HuH-7 (cell line): ENCODE data around the gene UQCRQ.
"Not testable (repeated sequence)": the region's sequence is repeated elsewhere in the genome, so short reads cannot be mapped to it uniquely, and the experiment has no call there.

Source experiments
- DNase-seq: peaks from one replicate; pipeline ENCODE4 v3.0.0; 2011; ENCODE audit warnings: low spot score

The UQCRQ gene

GRCh38 chr5:132832612-132833011 is 33.8 kb upstream of the UQCRQ start:
- no peak for DNase-seq

GRCh38 chr5:132834057-132834456 is 32.4 kb upstream of the UQCRQ start:
- no peak for DNase-seq

DNA sequence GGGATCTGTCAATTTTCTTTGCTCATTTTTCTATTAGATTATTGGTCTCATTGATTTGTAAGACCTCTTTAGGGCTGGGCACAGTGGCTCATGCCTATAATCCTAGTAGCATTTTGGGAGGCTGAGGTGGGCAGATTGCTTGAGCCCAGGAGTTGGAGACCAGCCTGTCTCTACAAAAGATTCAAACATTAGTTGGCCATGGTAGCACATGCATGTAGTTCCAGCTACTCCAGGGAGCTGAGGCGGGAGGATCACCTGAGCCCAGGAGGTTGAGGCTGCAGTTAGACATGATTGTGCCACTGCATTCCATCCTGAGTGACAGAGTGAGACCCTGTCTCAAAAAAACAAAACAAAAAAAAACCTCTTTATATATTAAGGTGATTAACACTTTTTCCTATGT is 29.6 kb upstream of the UQCRQ start:
- DNase-seq, result no peak

DNA sequence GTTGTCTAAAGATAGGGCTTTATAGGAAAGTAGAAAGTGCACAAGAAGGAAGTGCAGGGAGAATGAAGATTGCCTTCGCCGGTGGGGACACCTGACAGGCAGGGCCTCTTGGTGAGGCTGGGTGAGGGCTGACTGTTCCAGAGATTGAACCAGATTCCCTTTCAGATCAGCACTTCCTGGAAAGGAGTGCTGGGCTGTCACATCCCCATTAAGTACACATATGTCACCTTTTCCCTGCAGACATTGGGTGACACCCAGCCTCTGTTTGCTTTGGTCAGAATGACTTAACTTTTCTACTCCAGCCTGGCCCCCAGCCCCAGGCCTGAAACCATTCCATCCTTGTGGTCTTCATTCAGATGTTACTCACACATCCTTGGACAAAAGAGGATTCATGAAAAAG is 28.6 kb upstream of the UQCRQ start:
- no peak for DNase-seq

DNA sequence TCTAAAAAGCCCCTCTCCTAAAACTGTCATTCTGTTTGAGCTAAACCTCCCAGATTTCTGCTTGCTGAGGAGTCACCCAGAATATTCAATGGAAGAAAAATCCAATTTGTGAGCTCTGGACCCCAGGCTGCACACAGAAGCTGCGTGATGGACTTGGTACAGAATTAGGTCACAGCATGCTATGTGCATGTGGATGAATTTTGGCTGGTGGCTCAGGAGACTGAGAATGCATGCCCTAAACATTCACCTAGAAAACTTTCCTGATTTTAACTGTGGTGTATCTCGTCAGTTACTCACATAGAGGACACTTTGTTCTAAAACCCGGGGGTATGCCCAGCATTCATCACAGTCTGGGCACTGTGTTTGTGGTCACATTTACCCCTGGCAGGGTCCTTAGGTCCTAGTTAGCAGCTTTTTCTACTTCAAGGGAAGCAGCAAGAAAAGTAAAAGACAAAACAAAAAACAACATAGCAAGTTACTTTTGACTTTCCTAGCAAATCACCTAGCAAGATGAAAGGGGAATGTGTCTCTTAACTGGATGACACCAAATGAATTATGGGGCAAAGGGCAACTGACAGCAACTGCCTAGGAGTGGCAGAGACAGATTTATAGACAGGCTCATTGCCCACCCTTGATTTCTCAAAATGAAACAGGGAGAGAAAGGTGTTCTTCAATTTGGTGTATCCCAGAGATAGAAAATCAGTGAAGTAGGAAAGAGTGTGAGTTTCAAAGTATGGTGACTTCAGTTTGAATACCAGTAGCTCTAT is 27.7 kb upstream of the UQCRQ start:
- no peak for DNase-seq

DNA sequence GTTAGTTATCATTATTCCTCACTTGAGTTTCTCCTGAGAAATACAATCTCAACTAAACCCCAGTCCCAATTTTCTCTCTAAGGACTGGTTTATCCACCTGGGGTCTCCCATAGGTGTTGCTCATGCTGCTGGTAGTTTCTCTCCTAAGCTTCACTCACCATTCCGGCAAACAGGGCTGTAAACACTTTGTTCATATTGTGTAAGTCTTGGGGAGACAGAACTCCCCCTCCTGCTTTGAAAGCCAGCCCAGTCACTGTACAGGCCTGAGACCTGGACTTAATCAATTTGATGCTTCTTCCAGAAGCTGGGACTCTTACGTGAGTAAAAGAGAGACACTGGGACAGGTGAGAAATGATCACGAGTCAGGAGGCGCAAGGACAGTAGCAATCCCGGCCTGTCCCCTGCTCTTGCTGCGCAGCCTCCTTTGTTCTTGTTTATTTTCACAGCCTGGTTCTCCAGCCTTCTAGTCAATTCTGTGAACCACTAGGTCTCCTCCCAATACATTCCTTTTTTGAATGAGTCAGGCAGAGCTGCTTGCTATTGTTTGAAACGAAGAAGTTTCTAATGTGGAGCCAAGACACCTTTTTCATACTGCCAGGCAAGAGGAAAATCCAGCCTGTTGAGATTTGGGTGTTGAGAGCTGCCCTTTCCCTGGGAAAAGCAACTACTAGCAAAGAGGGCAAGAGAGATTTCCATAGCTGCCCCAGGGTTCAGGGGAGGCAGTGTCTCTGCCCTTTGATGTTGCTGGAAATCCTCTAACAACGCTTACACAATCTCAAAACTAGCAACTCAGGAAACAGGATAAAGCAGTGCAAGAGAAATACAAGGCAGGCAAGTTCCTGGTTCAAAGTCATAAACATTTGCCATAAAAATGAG is 26.8 kb upstream of the UQCRQ start:
- no peak for DNase-seq

DNA sequence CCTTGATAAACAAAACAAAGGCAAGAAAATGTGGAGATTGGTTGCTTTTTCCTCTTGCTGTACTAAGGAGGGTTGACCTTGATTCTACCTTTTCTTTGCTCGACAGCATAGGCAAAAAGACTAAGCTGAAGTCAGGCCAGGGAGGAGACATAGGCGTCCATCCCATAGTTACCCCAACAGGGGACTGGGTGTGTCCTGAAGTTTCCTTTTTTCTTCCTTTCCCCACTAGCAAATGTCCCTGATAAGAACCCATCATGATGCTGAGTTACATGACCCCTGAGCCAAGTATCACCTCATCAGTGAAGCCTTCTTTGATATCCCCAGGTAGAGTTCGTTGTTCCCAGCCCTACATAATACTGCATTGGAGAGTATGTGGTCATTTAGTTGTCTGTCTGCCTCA is 26.1 kb upstream of the UQCRQ start:
- DNase-seq, result no peak

- no peak for DNase-seq
Observed at GRCh38 chr5:132840896-132841295, 25.5 kb upstream of the UQCRQ start.

- no peak for DNase-seq
Observed at GRCh38 chr5:132841305-132841704, 25.1 kb upstream of the UQCRQ start.

GRCh38 chr5:132848270-132848669 is 18.2 kb upstream of the UQCRQ start:
- no peak for DNase-seq

DNA sequence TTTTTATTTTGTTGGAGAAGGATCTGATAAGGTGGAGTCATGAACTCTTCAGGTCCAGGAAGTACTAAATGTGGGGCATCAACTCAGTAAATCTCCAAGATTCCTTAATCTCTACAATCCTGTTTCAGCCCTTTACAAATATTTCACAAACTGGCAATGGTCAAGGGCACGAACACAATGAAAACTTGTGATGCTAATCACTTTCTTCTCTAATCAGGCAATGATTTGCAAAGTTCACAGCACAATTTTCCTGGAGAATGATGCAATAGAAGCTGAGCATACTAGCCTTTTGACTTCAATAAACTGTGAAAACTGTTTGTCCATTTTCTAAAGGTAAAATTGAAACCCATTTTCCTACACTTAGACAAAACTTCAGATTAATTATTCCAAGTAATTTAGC is 17.1 kb upstream of the UQCRQ start:
- no peak for DNase-seq

DNA sequence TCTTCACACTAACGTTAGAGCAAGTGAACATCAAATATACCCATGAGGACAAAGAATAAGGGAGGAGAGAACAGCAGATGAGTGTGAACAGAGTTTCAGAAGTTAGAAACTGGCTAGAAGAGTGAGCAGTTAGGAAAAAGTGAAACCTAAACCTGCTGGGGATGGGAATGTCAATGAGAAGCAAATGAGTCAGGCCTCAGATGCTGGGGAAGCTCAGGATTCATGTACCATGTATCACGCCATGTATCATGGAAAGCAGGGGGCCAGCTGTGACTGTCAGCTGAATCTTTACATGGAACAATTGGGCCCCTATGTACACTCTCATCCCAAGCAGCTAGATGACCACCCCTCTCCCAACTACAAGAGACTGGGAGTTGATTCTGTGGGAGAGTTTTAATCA is 16.4 kb upstream of the UQCRQ start:
- no peak for DNase-seq

DNA sequence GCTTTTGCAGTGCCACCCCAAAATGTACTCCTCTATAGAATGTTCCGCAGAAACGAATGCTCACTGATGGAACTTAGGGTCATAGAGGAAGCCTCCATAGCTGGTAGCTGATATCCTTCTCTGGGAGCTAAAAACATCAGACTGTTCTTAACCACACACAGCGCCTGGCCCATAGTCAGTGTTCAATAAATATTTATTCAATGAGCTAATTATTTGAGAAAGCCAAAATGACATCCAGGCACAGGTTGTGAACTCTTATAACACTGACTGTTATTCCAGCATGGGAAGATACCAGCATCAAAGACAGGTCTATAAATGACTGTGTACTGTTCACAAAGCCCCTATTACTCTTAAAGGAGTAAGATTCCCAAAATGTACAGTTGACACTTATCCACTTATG is 13.1 kb upstream of the UQCRQ start:
- DNase-seq, result no peak

DNA sequence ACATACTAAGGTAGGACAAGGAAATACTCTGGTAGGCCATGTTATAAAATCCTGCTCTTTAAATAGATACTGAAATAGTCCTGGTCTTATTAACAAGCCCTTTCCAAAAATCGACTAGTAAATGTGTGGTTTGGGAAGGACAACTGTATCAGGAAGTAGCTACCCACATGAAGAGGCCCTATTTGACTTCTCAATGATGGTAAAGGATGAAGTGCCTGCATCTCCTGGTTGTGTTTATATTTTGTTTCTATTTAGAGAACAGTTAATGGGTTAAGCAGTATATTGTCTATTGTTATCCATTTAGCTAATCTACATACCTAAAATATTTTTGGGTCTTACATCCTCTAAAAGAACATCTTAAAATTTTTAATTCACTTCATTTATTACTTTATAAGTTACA is 12.7 kb upstream of the UQCRQ start:
- DNase-seq, result no peak

DNA sequence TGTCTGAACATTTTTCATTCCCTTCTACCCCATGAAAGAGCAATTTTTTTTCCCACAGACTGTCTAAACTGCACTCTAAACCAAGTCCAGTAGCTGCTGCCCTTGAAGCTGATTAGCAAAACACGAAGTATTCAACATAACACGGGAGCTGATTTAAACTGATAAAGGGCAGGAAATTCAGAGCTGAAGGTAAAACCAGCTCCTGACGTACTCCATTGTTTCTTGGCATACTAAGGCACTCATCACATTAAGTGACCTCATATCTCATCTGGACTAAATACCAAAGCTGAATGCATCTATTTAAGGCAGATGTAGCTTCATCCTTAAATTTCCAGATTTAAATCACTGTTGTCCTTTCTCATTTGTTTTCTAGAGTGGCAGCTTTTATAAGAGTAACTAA is 12.1 kb upstream of the UQCRQ start:
- DNase-seq, result no peak

GRCh38 chr5:132854992-132855391 is 11.4 kb upstream of the UQCRQ start:
- not testable (repeated sequence) for DNase-seq

DNA sequence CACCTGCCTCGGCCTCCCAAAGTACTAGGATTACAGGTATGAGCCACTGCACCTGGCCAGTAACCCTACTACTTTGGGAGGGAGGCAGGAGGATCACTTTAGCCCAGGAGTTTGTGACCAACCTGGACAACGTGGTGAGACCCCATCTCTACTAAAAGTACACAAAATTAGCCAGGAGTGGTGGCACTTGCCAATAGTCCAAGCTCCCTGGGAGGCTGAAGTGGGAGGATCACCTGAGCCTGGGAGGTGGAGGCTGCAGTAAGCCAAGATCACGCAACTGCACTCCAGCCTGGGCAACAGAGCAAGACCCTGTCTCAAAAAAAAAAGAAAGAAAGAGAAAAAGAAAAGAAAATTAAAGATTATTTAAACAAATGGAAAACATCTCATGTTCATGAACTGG is 10.4 kb upstream of the UQCRQ start:
- no peak for DNase-seq

- no peak for DNase-seq
Observed at GRCh38 chr5:132859889-132860437, 6.5 kb upstream of the UQCRQ start.

DNA sequence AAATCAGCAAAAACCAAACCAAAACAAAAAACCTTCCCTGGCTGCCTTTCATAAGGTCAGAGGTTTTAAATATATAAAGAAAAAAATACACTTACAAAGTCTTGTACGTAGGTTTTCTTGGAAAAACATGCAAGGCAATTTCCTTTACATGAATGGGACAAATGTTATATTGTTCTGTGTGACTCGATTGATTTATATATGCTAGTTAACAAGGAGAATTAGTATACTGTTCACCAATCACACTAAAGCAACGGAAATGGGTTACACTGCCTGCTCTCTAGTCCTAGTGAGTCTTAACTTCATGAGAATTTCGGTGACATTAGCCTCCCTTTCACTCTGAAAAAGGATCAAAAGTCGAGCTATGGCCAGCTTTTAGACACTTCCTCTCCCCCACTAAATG is 5.7 kb upstream of the UQCRQ start:
- no peak for DNase-seq

GRCh38 chr5:132865668-132866341 is 637 bp upstream of the UQCRQ start:
- DNase-seq, result no peak

DNA sequence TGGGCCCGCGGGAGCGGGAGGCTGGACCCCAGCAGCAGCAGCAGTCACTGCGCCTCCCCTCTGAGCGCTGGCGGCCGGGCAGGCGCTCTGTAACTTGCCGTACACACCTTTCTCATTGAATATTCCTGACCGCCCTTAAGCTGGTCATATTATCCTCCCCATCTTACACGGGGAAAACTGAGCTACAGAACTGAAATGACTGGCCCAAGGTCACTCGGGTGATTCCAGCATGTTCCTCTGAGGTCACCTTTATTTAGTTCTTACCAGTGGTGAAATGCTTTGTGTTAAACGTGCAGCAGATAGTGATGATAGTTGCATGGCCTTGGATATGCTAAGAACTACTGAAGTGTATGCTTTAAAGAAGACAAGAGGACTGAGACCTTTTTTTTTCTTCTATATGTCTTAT is 607 bp downstream of the UQCRQ start:
- DNase-seq, result no peak

GRCh38 chr5:132868754-132869153 is 2.3 kb downstream of the UQCRQ start:
- no peak for DNase-seq

- DNase-seq, result no peak
Observed at GRCh38 chr5:132870801-132871200, 4.4 kb downstream of the UQCRQ start.
